ENCODE data around the gene LRMDA. TPM values are rescaled to one million over a fixed set of nuclear protein-coding genes. Genes with fewer than 3 reads are reported as not detected.

LRMDA gene
- total and polyA plus RNA-seq, 2 of the 8 experiments (the other 6 are each of a cell fraction or from before 2014, with no cell fraction given), result 0.86 to 2.8 TPM

- TF ChIP-seq ATF3 (IDR thresholded peaks at IDR 0.05; ENCODE audit: insufficient read depth, low read depth, low read length) (no peak), MAFK (IDR thresholded peaks at IDR 0.05; ENCODE audit: low read depth, low read length) (no peak), MAX (IDR thresholded peaks at IDR 0.05) (no peak)
Measured at GRCh38 chr10:76082232-76082631, 650.8 kb downstream of the LRMDA start (continued).
